ENCODE data around the gene TUBGCP5.

TUBGCP5 gene

DNA sequence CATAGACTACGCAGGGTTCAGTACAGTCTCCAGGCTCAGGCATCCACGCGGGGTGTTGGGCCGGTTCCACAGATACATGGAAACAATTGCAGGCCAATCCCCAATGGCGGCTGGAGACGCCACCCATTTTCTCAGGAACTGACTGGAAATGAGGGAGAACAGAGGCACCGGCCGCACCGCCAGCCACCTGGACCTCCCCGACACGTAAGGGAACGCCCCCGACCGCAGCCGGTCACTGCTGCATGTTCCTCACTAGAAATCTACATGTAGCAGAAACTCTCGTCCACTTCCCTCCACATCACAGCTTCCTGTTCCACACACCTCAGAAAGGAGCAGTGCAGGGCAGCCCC, 88.4 kb downstream of the TUBGCP5 start:
- no peak for DNase-seq

DNA sequence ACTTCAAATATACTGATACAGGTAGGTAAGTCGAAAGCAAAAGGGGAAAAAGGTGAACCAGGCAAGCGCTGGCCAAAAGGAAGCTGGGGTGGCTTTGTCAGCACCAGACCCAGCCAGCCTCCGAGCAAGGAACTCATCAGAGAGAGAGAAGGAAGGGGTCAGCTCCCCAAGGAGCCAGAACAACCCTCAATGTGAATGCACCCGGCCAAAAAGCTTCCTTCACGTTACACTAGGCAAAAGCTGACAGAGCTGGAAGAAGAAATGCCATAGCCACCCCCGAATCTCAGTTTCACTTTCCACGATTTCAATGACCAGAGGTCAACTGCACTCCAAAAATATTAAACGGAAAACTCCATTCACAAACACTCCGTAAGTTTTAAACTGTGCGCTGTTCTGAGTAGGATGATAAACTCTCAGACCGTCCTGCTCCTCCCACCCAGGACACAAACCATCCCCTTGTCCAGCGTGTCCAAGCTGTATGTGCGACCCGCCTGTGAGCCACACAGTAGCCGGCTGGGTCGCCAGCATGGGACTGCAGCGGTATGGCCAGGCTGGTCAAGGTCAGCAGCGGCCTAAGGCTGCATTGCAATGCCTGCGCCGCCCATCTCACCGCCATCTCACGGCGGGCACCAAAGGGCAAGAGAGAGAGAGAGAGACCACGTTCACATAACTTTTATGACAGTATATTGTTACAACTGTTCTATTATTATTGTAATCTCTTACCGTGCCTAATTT, 88.9 kb downstream of the TUBGCP5 start:
- no peak for DNase-seq

Data from stimulated activated CD8-positive, alpha-beta memory T cell treated with anti-CD3 and anti-CD28 coated beads, Interleukin-4, amount 100 ng/mL, for 48 hours (primary cell).